OCI-LY7 (cell line): Measurements from ENCODE around the gene FBXO2. TPM values are rescaled to one million over a fixed set of nuclear protein-coding genes. Genes with fewer than 3 reads are reported as not detected.

ENCODE experiments used
- BruUV-seq: library from RNA; stranded (reverse); fragments of 400-500 nt; replicated peaks from 2 replicates; lab custom pipeline; 2021; lab: Mats Ljungman, UMichigan
- CTCF ChIA-PET: fragments of 300-600 bp; sonication (Branson Sonifier 250); formaldehyde crosslinking; loops from one replicate; lab custom pipeline; 2022; ENCODE audit warnings: antibody characterized with exemption; ENCODE audit not compliant: unreplicated experiment; lab: Charles Lee
- POLR2A ChIA-PET: fragments of 300-600 bp; sonication (Branson Sonifier 250); formaldehyde crosslinking; loops from one replicate; lab custom pipeline; 2022; ENCODE audit warnings: antibody characterized with exemption; lab: Charles Lee
- DNase-seq: peaks from one replicate; pipeline ENCODE4 v3.0.0-alpha.2; 2015; ENCODE audit warnings: low spot score
- H2AFZ ChIP-seq: fragments of 200-600 bp; sonication (generic), shearing (Covaris generic); 2 replicates; pipeline ENCODE4 v1.6.1; 2014; ENCODE audit warnings: mild to moderate bottlenecking, antibody characterized with exemption, low read length, moderate library complexity
- H3K27ac ChIP-seq: fragments of 200-600 bp; sonication (generic); 2 replicates; pipeline ENCODE4 v1.5.1; 2014; ENCODE audit warnings: mixed run types, low read depth, mild to moderate bottlenecking, moderate library complexity, low read length, inconsistent platforms; ENCODE audit not compliant: poor library complexity, severe bottlenecking
- H3K36me3 ChIP-seq: fragments of 200-600 bp; sonication (generic); 2 replicates; pipeline ENCODE4 v1.6.1; 2014; ENCODE audit warnings: mild to moderate bottlenecking, antibody characterized with exemption, low read length, moderate library complexity, mixed read lengths; ENCODE audit not compliant: insufficient read depth
- H3K4me1 ChIP-seq: fragments of 200-600 bp; sonication (generic); 2 replicates; pipeline ENCODE4 v1.5.1; 2014; ENCODE audit warnings: mild to moderate bottlenecking, low read length; ENCODE audit not compliant: insufficient read depth, poor library complexity, severe bottlenecking
- H3K4me2 ChIP-seq: fragments of 200-600 bp; sonication (generic); 2 replicates; pipeline ENCODE4 v1.6.1; 2014; ENCODE audit warnings: mild to moderate bottlenecking, low read length
- H3K4me3 ChIP-seq: fragments of 200-600 bp; sonication (generic); 2 replicates; pipeline ENCODE4 v1.5.1; 2014; ENCODE audit warnings: mild to moderate bottlenecking, low read depth, low read length; ENCODE audit not compliant: poor library complexity, severe bottlenecking
- H3K79me2 ChIP-seq: fragments of 200-600 bp; sonication (generic); 2 replicates; pipeline ENCODE4 v1.6.1; 2016; ENCODE audit warnings: low read depth, mild to moderate bottlenecking, low read length, moderate library complexity, mixed read lengths; ENCODE audit not compliant: insufficient read depth
- H3K9me2 ChIP-seq: fragments of 200-600 bp; sonication (generic); 2 replicates; pipeline ENCODE4 v1.6.1; 2016; ENCODE audit warnings: mild to moderate bottlenecking, low read length, mixed read lengths; ENCODE audit not compliant: insufficient read depth
- H3K9me3 ChIP-seq: fragments of 200-600 bp; sonication (generic); 2 replicates; pipeline ENCODE4 v1.6.1; 2014; ENCODE audit warnings: mild to moderate bottlenecking, mixed run types, low read length, mixed read lengths
- H4K20me1 ChIP-seq: fragments of 200-600 bp; sonication (generic); 2 replicates; pipeline ENCODE4 v1.6.1; 2014; ENCODE audit warnings: mild to moderate bottlenecking, antibody characterized with exemption, low read length, moderate library complexity, mixed read lengths; ENCODE audit not compliant: insufficient read depth
- CTCF ChIP-seq: fragments of 200-600 bp; sonication (generic); conservative IDR thresholded peaks from 2 replicates; pipeline ENCODE4 v1.5.1; 2014; ENCODE audit warnings: mild to moderate bottlenecking, antibody characterized with exemption, low read length, moderate library complexity, mixed read lengths
- EZH2phosphoT487 ChIP-seq: fragments of 200-600 bp; sonication (generic); IDR thresholded peaks from 2 replicates; pipeline ENCODE4 v1.6.1; 2018; ENCODE audit warnings: low read depth, borderline replicate concordance, mild to moderate bottlenecking, mixed run types, antibody characterized with exemption, low read length, moderate library complexity, mixed read lengths
- intact Hi-C: fragments of 100-400 bp; cut with micrococcal nuclease; formaldehyde crosslinking; loops from one replicate; pipeline ENCODE4 v1.10.0; 2022; ENCODE audit not compliant: unreplicated experiment
- total RNA-seq, 2 experiments: library from RNA; depleted of rRNA in 1 of 2; stranded (reverse); fragments of >200 nt in 1 of 2; shearing (Covaris generic) in 1 of 2; gene quantifications; 2 replicates each; pipeline ENCODE4 v1.2.3, GENCODE V29; 2014 to 2022

Gene FBXO2
- total RNA-seq, 2 experiments from 2014 or later: 2.7 to 6.1 TPM

GRCh38 chr1:11701981-11702803, 48.0 kb upstream of the FBXO2 start:
- CTCF ChIA-PET: no interaction called here
- Histone ChIP-seq H3K4me2 (no peak overlapping the region), H3K9me3 (no peaks in the 10 kb centered on the region), H3K27ac (no peak overlapping the region), H4K20me1 (no peaks in the 10 kb centered on the region), H2AFZ (no peak overlapping the region), H3K36me3 (no peaks in the 10 kb centered on the region), H3K4me1 (no peaks in the 10 kb centered on the region), H3K79me2 (no peaks in the 10 kb centered on the region), H3K9me2 (no peaks in the 10 kb centered on the region), H3K4me3 (no peak overlapping the region)
- no peak for DNase-seq
- TF ChIP-seq EZH2phosphoT487 (no peak), CTCF (no peak)
- intact Hi-C loops: no loop called here
- BruUV-seq: no TSS peak
- POLR2A ChIA-PET: no interaction called here

- CTCF ChIA-PET: no interaction called here
- DNase-seq: no peak
- no peak for TF ChIP-seq EZH2phosphoT487
- TF ChIP-seq CTCF: no peak
- H4K20me1 ChIP-seq: no peaks in the 10 kb centered on the region
- no peaks in the 10 kb centered on the region for H3K79me2 ChIP-seq
- POLR2A ChIA-PET: no interaction called here
- H3K27ac ChIP-seq: no peak overlapping the region
- no peak overlapping the region for H3K4me3 ChIP-seq
- no peak overlapping the region for H2AFZ ChIP-seq
- no peak overlapping the region for H3K4me2 ChIP-seq
- no peaks in the 10 kb centered on the region for H3K36me3 ChIP-seq
- BruUV-seq: no TSS peak
- no peaks in the 10 kb centered on the region for H3K4me1 ChIP-seq
- intact Hi-C loops: no loop called here
- no peaks in the 10 kb centered on the region for H3K9me2 ChIP-seq
- H3K9me3 ChIP-seq: no peaks in the 10 kb centered on the region
Measured at GRCh38 chr1:11701551-11701961, 47.3 kb upstream of the FBXO2 start.
